Retinal pigment epithelial cell (primary cell): ENCODE results near the gene MTCL1.

Source experiments
- DNase-seq: peaks from one replicate; pipeline ENCODE4 v3.0.0-alpha.2; 2010; ENCODE audit warnings: low read depth
- H3K4me3 ChIP-seq: 2 replicates; pipeline ENCODE4 v1.5.1; 2011; ENCODE audit warnings: mild to moderate bottlenecking, low read length, control low read depth, moderate library complexity
- TF ChIP-seq, protein P1 (sequence below): conservative IDR thresholded peaks from 2 replicates; pipeline ENCODE4 v1.5.1; 2011; ENCODE audit warnings: low read depth, low read length, control low read depth, inconsistent platforms

MTCL1 gene

DNA sequence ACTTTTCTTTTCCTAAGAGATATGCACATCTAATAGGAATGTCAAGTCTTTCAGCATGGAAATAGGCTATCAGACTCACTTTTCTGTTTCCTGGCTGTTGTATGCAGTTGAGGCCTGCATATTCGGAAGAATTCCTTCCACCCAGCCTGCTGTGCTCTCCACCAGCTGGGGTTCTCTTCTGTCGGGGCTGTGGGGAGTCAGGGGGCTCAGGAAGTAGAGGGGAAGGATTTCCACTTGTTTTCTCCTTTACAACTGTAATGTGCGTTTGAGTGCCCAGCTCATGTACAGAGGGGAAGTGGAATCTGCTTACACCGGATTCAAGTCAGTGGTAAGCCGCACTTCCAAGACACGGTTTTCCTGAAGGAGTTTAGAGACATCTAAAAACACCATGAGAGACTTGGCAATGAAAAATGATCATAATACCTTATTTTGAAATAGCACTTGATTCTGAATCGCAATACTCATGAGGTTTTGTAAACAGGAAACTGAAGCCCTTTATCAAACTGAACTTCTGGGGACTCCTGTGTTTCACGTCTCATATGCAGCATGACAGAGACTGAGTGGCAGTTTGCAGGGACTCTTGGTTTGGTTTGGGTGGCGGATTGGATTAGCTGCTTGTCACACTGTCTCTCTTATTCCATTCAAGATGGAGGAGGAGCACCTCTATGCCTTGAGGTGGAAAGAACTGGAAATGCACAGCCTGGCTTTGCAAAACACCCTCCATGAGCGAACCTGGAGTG, 90.4 kb downstream of the MTCL1 start:
- no peak overlapping the region for H3K4me3 ChIP-seq
- DNase-seq, result no peak
- TF ChIP-seq, protein P1, sequence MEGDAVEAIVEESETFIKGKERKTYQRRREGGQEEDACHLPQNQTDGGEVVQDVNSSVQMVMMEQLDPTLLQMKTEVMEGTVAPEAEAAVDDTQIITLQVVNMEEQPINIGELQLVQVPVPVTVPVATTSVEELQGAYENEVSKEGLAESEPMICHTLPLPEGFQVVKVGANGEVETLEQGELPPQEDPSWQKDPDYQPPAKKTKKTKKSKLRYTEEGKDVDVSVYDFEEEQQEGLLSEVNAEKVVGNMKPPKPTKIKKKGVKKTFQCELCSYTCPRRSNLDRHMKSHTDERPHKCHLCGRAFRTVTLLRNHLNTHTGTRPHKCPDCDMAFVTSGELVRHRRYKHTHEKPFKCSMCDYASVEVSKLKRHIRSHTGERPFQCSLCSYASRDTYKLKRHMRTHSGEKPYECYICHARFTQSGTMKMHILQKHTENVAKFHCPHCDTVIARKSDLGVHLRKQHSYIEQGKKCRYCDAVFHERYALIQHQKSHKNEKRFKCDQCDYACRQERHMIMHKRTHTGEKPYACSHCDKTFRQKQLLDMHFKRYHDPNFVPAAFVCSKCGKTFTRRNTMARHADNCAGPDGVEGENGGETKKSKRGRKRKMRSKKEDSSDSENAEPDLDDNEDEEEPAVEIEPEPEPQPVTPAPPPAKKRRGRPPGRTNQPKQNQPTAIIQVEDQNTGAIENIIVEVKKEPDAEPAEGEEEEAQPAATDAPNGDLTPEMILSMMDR, result no peak

DNA sequence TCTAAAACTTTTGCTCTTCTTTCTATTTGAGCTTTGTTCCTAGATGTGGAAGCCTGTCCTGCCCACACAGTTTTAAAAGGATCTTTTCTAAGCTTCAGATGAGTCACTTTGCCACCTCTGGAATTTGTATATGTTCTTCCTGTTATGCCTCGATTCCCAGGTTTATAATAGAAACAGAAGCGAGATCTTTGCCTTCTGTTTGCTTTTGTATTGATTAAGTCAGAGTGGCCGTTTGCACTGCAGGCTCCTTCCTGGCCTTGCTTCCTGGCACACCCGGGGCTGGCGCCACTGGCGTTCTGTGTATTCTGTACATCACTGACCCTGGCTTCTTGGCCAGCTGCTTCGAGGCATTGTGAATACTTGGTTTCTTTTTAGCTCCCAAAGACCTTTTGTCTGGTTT, 91.8 kb downstream of the MTCL1 start:
- DNase-seq, result no peak
- TF ChIP-seq, protein P1, result no peak
- no peak overlapping the region for H3K4me3 ChIP-seq

DNA sequence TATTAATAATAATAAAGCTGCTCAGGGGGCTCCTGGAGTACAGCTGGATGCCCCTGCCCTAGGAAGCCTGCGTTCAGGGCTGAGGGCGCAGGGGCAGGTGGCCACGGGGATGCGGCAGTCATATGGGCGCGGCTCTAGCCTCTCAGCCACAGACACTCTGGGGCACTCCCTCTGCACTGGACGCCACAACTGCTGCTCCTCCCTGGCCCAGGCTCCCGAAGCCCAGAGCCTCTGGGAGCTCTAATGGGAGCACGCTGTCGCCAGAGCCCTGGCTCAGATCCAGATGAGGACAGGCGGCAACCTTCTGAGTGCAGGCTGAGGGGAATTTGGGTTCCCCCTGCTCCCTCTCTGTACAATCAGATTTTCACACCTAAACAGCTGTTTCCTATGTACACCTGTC, 93.6 kb downstream of the MTCL1 start:
- no peak overlapping the region for H3K4me3 ChIP-seq
- TF ChIP-seq, protein P1, result no peak

DNA sequence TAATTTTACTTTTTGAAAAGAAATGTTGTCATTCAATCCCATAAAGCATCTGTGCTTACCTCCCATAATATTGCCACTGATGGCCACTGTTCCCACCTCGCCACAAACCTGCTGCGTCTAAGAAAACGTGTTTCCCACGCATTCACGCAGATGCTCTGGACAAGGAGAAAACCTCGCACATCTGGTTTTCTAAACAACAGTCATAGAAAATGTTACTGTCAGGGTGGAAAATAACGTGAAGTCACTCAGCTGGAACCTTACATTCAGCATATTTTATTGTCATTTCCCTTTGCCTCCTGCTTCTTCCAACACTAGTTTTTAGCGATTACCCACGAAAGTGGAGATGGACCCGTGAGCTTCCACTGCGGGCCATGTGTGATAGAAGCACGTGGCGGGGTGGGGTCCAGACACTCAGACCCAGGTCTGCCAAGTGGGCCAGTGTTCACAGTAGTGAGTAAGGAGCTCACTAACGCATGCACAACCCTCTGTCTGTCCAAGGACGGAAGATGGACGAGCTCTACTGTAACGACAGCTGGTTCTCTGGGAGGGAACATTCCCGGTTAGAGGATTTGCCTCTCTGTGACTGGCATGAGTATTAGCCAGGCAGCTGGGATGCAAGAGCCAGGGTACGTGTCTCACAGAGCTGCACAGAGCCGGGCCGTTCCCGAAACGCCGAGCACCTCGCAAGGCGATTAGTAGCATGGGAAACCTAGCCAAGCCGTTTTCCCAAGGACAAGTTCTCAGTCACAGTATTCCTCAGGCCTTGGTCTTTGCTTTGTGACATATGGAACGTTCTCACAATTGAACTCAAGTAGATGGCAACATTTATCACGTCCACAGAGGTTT, 94.5 kb downstream of the MTCL1 start:
- H3K4me3 ChIP-seq, result peak overlapping the region; percentile 1
- TF ChIP-seq, protein P1, result no peak
- peak; percentile 97 for DNase-seq

More for the DNA sequence above, 93.6 kb downstream of the MTCL1 start:
- no peak for DNase-seq

DNA sequence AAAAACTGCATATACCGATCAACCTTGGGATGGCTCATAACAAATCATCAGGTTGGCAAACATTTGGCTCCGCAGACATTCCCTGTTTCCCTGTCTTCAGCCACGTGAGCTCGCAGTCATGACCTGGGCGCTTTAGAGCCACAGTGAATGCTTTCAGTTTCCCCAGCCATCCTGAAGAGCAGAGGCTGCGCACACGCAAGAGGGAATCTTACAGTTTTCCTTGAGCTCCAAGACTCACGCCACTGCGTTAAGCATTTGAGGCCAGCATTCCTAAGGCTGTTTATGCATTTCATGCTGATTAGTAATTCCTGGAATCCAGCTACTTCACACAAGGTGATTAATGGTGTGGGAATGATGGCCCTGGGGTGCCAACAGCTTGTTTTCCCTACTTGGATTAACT, 95.1 kb downstream of the MTCL1 start:
- H3K4me3 ChIP-seq, result peak overlapping the region; percentile 1
- peak; percentile 99 for DNase-seq
- TF ChIP-seq, protein P1, result no peak

DNA sequence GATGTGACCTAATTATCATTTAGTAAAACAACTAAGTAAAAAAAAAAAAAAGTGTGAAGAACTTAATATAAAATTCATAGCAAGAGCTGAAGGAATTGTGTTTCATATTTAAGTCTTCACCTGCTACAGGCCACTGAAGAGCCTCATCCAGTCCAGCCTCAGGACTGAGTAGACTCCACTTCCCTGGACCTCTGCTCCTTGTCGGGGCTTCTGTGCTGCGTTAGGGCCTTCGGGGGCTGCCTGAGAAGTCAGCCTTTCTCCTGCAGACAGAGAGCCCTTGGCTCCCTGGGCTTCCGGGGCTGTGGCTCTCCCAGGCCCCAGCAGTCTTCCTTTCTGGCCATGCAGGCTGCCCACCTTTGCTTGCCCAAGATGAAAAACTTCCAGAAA, 95.5 kb downstream of the MTCL1 start:
- no peak for DNase-seq

More for the DNA sequence above, 95.5 kb downstream of the MTCL1 start:
- no peak overlapping the region for H3K4me3 ChIP-seq
- TF ChIP-seq, protein P1, result no peak
